ENCODE measurements around the gene RAB39A.
"Not testable (repeated sequence)": the region's sequence is repeated elsewhere in the genome, so short reads cannot be mapped to it uniquely, and the experiment has no call there.

The RAB39A gene, protein sequence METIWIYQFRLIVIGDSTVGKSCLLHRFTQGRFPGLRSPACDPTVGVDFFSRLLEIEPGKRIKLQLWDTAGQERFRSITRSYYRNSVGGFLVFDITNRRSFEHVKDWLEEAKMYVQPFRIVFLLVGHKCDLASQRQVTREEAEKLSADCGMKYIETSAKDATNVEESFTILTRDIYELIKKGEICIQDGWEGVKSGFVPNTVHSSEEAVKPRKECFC

DNA sequence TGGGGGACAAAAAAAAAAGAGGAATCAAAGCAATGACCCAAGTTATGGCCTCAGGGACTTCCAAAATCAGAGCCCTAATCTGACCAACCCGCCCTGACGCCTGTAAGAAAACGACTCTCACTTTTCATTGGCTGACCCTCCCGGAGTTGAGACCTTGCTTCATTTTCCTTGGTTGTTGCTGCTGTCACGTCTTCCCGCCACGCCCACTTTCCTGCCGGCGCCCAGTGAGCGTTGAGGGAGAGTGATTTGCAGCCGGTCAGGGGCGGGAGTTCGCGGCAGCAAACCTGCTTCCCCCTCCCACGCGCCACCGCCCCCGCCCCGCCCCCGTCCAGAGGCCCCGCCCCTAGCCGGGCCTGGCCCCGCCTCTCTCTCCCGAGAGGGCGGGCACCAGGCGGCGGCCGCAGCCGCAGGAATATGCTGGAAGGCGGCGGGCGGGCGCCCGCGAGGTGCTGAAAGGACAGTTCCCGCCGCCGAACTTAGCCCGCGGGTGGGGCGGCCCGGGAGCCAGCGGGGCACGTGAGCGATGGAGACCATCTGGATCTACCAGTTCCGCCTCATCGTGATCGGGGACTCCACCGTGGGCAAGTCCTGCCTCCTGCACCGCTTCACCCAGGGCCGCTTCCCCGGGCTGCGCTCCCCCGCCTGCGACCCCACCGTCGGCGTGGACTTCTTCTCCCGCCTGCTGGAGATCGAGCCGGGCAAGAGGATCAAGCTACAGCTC lies at the start of gene RAB39A:
RAB39A (plus strand) TSS at position 403 of the 721 bp plus-strand sequence; CDS start at position 524, 121 bp downstream.
- peak; percentile 24 to 94 (median 86) for DNase-seq

DNA sequence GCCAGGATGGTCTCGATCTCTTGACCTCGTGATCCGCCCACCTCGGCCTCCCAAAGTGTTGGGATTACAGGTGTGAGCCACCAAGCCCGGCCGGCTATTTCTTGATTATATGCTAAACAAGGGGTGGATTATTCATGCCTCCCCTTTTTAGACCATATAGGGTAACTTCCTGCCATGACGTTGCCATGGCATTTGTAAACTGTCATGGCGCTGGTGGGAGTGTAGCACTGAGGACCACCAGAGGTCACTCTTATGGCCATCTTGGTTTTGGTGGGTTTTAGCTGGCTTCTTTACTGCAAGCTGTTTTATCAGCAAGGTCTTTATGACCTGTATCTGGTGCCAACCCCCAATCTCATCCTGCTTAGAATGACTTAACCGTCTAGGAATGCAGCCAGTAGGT lies 46.8 kb upstream of the RAB39A start:
- not testable (repeated sequence) for DNase-seq

DNA sequence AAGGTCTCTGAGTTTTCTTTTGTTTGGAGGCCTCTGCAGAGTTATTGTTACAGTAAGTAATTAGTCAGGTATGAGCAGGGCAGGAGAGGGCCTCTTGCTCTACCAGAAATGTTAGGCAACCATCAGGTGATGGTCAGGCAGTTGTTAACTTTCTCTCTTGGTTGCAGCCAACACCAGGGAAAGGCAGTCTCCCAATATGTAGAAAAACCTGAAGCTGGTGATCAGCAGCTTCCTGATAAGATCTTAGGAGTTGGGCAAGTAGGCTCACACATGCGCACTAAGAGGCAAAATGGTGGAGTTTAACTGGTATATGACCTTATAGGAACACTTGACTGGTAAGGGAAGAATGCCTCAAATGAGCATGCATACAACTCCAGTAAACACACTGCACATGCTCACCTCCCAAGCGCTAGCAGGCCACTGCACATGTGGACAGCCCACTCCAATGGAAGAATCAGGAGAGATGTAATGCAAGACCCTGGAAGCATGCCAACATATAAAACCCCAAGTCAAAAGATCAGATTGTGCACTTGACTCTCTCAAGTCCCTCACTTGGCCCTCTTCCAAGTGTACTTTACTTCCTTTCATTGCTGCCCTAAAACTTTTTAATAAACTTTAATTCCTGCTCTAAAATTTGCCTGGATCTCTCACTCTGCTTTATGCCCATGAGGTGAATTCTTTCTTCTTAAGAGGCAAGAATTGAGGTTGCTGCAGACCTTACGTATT lies 46.0 kb upstream of the RAB39A start:
- no peak for DNase-seq

DNA sequence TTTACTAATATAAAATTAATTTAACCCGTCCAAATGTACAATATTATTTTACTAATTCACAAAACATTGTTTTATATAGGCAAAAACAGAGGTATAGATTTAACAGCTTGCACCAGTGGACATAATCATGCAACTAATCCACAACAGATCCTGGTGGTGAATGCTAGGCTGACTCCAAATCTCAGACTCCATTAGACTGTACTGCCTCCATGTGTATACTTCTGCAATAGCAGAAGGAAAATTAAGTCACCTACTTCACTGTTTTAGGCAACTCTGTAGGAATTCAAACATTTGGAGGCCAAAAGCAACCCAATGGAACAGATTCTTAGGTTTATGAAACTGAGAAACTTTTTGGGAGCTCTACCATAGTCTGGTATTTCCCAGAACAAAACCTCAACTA lies 30.0 kb upstream of the RAB39A start:
- no peak for DNase-seq

DNA sequence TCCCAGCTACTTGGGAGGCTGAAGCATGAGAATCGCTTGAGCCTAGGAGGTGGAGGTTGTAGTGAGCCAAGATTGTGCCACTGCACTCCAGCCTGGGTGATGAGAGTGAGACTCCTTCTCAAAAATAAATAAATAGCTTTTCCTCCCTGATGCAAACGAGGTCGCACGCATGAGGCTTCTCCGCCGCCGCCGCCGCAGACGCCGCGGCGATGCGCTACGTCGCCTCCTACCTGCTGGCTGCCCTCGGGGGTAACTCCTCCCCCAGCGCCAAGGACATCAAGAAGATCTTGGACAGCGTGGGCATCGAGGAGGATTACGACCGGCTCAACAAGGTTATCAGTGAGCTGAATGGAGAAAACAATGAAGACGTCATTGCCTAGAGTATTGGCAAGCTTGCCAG lies 20.0 kb upstream of the RAB39A start:
- no peak for DNase-seq

DNA sequence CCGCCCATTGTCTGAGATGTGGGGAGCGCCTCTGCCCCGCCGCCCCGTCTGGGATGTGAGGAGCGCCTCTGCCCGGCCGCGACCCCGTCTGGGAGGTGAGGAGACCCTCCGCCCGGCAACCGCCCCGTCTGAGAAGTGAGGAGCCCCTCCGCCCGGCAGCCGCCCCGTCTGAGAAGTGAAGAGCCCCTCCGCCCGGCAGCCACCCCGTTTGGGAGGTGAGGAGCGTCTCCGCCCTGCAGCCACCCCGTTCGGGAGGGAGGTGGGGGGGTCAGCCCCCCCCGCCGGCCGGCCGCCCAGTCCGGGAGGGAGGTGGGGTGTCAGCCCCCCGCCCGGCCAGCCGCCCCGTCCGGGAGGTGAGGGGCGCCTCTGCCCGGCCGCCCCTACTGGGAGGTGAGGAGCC lies 15.8 kb upstream of the RAB39A start:
- not testable (repeated sequence) for DNase-seq

DNA sequence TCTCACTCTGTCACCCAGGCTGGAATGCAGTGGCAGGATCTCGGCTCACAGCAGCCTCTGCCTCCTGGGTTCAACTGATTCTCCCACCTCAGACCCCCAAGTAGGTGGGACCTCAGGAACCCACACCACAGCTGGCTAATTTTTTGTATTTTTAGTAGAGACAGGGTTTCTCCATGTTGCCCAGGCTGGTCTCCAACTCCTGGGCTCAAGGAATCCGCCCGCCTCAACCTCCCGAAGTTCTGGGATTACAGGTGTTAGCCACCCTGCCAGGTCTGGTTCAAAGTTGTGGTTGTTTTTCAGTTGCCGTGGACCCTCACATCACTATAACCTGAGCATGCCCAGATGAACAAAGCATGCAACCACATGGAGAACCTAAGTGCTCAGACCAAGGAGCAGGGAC lies 13.0 kb upstream of the RAB39A start:
- no peak for DNase-seq

DNA sequence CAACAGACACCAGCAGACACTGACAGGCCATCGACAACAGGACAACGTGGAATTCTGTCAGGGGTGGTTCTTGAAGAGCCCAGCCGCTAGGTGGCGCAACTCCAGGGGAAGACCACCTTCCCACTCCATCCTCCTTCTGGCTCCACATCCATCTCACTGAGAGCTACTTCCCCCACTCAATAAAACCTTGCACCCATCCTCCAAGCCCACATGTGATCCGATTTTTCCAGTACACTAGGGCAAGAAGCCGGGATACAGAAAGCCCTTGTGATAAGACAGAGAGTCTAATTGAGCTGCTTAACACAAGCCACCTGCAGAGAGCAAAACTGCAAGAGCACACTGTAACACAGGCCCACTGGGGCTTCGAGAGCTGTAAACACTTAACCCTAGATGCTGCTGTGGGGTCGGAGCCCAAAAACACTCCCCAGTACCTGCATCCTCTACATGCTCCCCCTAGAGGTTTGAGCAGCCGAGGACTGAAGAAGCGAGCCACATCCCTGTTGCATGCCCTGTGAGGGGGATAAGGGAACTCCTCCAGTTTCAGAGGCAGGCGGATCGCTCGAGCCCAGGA lies 11.5 kb upstream of the RAB39A start:
- DNase-seq = peak in 5 of 51 donors; percentile 1 to 6 (median 4)

DNA sequence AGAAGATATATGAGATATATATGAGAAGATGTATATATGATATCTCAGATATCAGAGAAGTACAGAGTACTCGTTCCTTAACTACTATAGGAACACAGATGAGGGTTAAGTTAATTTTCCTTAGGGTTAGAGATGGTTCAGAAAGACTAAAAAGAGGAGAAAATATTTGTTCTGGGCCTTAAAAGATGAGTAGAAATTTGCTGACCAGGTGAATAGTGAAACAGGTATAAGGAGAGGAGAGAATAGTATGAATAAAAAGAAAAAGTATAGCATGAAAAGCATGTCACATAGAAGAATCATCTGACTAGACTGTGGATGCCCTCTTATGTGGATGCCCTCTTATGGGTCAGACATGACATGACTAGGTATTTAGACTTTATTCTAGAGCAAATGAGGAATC lies 6.3 kb upstream of the RAB39A start:
- DNase-seq = no peak

DNA sequence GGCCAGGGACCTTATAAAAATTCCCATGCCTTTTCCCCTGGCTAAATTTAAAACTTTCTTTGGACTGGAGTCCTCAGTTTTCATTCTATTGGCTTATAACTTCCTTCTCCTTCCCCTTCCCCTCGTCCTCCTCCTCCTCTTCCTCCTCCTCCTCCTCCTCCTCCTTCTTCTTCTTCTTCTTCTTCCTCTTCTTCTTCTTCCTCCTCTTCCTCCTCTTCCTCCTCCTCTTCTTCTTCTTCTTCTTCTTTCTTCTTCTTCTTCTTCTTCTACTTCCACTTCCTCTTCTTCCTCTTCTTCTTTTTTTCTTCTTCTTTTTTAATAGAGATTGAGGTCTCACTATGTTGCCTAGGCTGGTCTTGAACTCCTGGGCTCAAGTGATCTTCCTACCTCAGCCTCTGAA lies 4.7 kb upstream of the RAB39A start:
- not testable (repeated sequence) for DNase-seq

DNA sequence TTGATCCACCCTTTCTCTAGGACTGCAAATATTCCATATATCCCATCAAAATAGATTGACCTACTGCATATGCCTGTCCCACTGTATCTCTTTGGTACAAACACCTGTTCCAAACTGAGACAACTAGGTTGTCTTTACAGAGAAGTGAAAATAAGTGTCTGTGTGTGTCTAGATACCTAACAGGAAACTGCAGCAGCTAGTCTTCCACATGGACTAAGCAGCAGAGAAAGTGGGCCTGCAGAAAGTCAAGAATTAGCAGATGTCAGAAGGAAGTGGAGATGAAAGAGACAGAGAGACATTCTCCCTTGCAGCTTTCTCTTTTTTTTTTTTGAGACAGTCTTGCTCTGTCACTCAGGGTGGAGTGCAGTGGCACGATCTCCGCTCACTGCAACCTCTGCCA lies 3.9 kb upstream of the RAB39A start:
- no peak for DNase-seq

DNA sequence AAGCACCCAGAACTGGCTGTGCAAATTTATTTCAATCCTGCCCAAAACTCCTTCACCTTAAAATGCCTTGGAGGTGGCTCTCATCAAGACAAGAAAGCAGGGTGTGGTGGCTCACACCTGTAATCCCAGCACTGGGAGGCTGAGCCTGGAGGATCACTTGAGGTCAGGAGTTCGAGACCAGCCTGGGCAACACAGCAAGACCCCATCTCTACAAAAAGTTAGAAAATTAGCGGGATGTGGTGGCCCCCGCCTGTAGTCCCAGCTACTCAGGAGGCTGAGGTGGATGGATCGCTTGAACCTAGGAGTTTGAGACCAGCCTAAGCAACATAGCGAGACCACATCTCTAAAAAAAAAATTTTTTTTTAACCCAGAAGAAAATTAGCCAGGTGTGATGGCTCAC lies 689 bp upstream of the RAB39A start:
- no peak for DNase-seq

DNA sequence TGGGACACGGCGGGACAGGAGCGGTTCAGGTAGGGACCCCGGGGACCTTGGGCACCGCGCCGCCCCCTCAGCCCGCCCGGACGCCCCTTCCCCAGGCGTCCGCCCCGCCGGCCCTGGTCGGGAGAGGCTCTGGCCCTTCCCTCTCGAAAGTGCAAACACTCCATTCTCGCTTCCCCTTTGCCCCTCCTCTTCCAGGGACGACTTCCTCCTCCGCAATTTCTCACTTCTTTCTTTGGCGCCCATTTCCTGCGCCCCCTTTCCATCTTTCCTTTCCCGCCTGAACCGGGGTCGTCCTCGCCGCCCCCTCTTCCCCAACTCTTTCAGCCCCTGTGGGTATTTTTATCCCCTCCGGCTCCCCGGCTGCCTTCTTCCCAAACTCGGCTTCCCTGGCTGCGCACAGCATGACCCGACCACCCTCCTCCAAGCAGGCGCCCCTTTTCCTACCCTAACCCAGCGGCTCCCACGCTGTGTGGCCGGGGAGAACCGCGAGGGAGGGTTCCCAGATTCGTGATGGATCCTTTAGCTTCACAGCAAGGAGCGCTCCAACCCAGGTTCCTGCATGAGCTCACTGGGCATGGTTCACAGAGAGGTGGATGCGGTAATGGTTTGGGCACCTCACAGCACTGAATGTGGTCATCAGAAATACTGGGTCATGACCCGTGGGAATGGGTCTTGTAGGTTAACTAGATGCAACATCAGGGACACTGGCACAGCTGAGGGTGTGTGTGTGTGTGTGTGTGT lies 689 bp downstream of the RAB39A start:
- peak in 32 of 51 donors; percentile 4 to 55 (median 32) for DNase-seq

DNA sequence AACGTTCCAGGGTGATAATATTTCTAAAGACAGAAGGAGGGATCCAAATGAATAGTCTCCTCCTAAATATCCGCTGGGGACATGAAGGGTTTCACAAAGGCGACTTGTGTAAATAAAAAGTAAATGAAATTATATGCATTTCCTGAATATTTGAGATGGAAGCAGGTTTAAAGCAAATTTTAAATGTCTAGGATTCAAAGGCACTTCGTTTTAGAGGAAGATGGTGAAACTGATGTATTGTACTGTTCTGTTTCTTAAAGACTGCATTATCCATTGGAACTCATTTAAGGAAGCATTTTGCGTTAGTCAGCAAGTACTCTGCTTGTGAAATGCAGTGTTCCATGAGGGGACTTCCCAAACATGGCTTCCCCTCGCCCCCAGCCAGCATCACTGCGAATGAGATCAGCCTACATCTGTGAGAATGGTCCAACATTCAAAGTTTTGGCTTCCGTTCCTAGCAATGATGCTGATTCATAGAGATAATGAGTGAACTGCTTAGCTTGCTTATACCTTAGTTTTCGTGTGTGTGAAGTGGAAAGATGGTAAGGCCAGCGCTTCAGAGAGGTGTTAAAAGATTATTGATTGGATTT lies 1.5 kb downstream of the RAB39A start:
- DNase-seq = peak in 9 of 51 donors; percentile 1 to 51 (median 8)

DNA sequence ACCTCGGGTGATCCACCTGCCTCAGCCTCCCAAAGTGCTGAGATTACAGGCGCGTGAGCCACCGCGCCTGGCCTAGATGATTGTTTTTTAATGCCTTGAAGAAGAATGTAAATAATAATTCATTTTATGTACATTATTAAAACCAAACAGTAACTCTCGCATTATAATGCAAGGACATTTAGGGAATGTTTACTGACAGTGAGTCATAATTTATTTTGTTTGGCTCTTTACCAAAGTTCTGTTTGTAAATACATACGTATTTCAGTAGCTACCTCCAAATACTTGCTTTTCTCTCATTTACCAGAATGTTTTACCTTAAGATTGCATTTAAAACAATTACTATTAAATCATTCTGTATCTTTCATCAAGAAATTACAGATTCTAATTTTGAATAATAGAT lies 3.0 kb downstream of the RAB39A start:
- DNase-seq = no peak

DNA sequence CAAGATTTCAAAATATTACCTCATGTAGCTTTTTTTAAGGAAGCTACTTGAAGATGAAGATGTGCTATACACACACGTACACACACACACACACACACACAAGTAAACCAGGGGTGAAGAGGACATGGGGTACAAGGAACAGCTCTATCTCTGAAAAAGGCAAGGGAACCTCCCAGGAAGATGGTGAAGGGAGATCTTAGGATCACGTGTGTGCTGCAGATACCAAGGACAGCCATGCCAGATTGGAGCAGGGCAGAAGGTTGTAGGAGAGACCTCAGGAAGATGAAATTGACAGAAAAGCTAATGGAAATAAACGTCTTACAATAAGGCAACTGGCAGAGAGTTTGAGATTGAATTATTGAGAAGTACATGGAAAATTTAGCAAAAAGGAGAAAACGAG lies 19.7 kb downstream of the RAB39A start:
- DNase-seq = no peak

DNA sequence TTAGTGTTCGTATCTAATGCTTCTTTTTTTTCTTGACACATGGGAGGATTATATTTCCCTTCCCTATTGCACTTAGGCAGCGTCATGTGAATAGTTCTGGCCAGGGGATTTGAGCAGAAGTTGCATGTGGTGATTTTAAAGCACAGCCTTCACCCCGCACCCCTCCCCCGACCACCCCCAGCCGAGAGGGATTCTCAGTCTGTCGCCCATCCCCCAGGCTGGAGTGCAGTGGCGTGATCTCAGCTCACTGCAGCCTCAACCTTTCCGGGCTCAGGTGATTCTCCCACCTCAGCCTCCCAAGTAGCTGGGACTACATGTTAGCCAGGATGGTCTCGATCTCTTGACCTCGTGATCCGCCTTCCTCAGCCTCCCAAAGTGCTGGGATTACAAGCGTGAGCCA lies 20.1 kb downstream of the RAB39A start:
- not testable (repeated sequence) for DNase-seq

DNA sequence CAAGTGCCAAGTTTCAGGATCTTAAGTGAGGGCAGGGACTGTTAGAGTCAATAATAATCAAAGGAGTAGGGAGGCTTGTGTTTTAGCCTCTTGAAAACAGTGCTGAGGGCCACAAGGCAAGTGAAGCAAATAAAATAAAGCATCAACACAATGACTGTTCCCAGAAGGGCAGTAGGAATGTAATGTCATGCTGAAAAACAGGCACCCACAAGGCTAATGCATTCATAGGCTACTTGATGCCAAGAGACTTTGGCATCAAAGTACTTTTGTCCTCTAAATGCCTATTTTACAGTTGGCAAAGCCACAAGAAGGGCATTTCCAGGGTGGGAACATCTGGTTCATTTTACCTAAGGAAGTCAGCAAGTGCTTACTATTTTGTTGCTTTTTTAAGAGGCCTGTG lies 22.9 kb downstream of the RAB39A start:
- no peak for DNase-seq

DNA sequence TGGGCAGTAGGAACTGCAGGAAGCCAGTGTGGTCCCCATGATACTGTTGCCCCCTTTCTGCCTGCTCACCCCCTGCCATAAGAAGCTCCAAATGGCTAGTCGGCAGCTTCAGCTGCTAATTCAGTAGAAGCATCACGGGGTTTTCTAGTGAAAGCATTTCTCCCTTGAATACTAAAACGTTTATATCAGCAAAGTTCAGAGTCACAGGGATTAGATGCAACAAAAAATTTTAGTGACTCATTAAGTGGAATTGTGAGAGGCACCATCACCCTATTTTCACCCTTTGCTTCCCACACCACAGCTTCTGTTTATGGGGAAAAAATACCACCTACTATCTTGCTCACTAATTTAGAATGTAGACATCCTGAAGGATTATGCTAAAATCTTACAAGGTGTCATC lies 25.2 kb downstream of the RAB39A start:
- no peak for DNase-seq

DNA sequence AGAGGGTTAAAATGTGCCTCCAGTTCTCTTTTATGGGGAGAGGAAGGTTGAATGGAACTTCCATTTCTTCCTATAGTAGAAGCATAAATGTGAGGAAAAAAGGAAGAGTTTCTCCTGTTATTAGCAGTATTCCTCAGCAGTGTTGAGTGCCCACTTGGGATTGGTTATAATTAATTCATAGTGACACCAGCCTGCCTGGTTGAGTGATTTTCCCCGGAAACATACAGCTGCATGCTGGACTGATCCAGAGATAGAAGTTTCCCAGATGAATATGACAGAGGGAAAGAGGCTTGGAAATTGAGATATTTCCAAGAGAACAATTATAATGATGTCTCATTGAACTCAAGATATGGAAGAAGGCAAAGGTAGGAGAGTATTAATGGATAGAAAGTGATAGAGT lies 28.3 kb downstream of the RAB39A start:
- no peak for DNase-seq

DNA sequence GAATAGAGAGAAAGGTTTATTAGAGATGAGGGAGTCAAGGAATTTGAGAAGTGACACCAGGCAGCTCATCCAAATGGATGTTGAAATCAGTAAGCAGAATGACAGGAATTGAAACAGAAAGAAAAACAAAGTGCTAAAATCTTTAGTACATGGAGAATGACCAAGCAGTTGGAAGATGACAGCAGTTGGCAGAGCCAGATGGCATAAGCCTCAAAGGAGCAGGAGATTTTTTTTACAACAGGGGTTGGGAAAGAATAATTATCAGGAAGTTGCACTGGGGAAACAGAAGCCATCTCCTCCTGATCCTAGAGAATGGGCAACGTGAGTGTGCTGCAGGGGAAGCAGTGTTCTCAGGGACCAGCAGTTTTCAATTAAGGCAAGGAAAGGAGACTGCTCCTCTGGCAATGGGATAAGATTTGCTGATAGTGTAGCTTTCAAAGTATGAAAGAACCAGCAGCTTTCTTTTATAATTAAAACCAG lies 28.9 kb downstream of the RAB39A start:
- DNase-seq = peak in 1 of 51 donors; percentile 9
